ENCODE data around the gene MRPL58.

DNA sequence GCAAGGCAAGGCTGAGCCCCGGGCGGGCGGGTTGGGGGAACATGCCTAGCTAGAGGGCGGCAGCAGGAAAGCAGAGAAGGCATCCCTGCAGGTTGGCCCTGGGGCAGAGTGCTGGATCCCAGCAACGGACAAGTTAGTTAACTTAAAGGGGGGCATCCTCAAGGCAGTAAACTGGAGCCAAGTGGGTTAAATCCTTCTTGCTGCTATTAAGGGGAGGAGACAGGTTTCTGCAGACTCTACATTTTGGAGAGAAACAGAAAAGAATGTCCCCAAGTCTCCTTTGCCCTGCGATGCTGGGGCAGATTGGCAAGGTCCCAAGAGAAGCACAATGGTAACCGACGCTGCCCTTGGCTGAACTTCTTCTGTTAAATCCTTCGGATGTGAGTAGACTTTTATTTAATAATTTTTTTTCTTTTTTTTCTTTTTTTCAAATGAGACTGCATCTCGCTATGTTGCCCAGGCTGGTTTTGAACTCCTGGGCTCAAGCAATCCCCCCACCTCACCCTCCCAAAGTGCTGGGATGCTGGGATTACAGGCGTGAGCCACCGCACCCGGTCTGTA, 20.3 kb downstream of the MRPL58 start:
- TF ChIP-seq POLR2A (IDR thresholded peaks at IDR 0.05; ENCODE audit: low read length) (no peak), GATA1 (IDR thresholded peaks at IDR 0.05; ENCODE audit: low read depth, low read length) (no peak)
